Neural cell (in vitro differentiated cells): Measurements from ENCODE around the gene IGF1R. TPM values are rescaled to one million over a fixed set of nuclear protein-coding genes. Genes with fewer than 3 reads are reported as not detected.

ENCODE experiments used
- H2AFZ ChIP-seq: fragments of 200-600, 300-800 bp; sonication (generic), shearing (Covaris generic); 2 replicates; pipeline ENCODE4 v1.6.0; 2014; ENCODE audit warnings: low read depth, mild to moderate bottlenecking, antibody characterized with exemption, low read length, moderate library complexity
- H3F3A ChIP-seq: fragments of 200-600 bp; shearing (Covaris generic); 2 replicates; pipeline ENCODE4 v1.6.1; 2016; ENCODE audit warnings: mild to moderate bottlenecking, moderate library complexity, mixed read lengths, antibody characterized with exemption, low read length; ENCODE audit not compliant: insufficient read depth, poor library complexity, severe bottlenecking
- H3K27ac ChIP-seq: fragments of 200-600, 300-800 bp; sonication (generic), shearing (Covaris generic); 2 replicates; pipeline ENCODE4 v1.5.1; 2014; ENCODE audit warnings: mild to moderate bottlenecking, low read length, moderate library complexity
- H3K27me3 ChIP-seq: fragments of 300-800, 200-600 bp; sonication (generic), shearing (Covaris generic); 2 replicates; pipeline ENCODE4 v1.6.0; 2014; ENCODE audit warnings: mild to moderate bottlenecking, low read depth, low read length, moderate library complexity; ENCODE audit not compliant: insufficient read depth
- H3K36me3 ChIP-seq: fragments of 300-800, 200-600 bp; sonication (generic), shearing (Covaris generic); 2 replicates; pipeline ENCODE4 v1.5.1; 2014; ENCODE audit warnings: mild to moderate bottlenecking, antibody characterized with exemption, low read length, moderate library complexity; ENCODE audit not compliant: insufficient read depth
- H3K4me2 ChIP-seq: fragments of 300-800, 200-600 bp; sonication (generic), shearing (Covaris generic); 2 replicates; pipeline ENCODE4 v1.6.0; 2014; ENCODE audit warnings: mild to moderate bottlenecking, low read length
- H3K4me3 ChIP-seq: fragments of 300-800, 200-600 bp; sonication (generic), shearing (Covaris generic); 2 replicates; pipeline ENCODE4 v1.5.1; 2014; ENCODE audit warnings: mild to moderate bottlenecking, low read length, moderate library complexity
- H3K79me2 ChIP-seq: fragments of 200-600 bp; shearing (Covaris generic); replicated peaks from 2 replicates; pipeline ENCODE4 v1.6.0; 2014; ENCODE audit warnings: mild to moderate bottlenecking, low read length, moderate library complexity; ENCODE audit not compliant: insufficient read depth
- H3K9ac ChIP-seq: fragments of 300-800, 200-600 bp; sonication (generic), shearing (Covaris generic); 2 replicates; pipeline ENCODE4 v1.6.1; 2016; ENCODE audit warnings: mild to moderate bottlenecking, low read length, mixed read lengths
- H3K9me2 ChIP-seq: fragments of 200-600 bp; shearing (Covaris generic); 2 replicates; pipeline ENCODE4 v1.6.1; 2016; ENCODE audit warnings: mild to moderate bottlenecking, low read length, mixed read lengths; ENCODE audit not compliant: insufficient read depth
- H3K9me3 ChIP-seq: fragments of 200-600, 300-800 bp; sonication (generic), shearing (Covaris generic); 2 replicates; pipeline ENCODE4 v1.6.1; 2016; ENCODE audit warnings: mild to moderate bottlenecking, mixed run types, low read length, moderate library complexity, mixed read lengths
- H4K20me1 ChIP-seq: fragments of 200-600 bp; shearing (Covaris generic); 2 replicates; pipeline ENCODE4 v1.6.1; 2016; ENCODE audit warnings: mild to moderate bottlenecking, mixed run types; ENCODE audit not compliant: insufficient read depth
- CTCF ChIP-seq: fragments of 450-650 bp; IDR thresholded peaks from 2 replicates; pipeline ENCODE4 v1.5.1; 2014; ENCODE audit warnings: antibody characterized with exemption, mild to moderate bottlenecking, moderate library complexity; ENCODE audit not compliant: poor library complexity, severe bottlenecking
- EP300 ChIP-seq: fragments of 450-650 bp; conservative IDR thresholded peaks from 2 replicates; pipeline ENCODE4 v1.6.1; 2014; ENCODE audit warnings: antibody characterized with exemption, mild to moderate bottlenecking, moderate library complexity; ENCODE audit not compliant: poor library complexity, severe bottlenecking
- EZH2 ChIP-seq: fragments of 200-600, 300-800 bp; shearing (Covaris generic), sonication (generic); IDR thresholded peaks from 2 replicates; pipeline ENCODE4 v1.6.1; 2014; ENCODE audit warnings: antibody characterized with exemption, low read length, borderline replicate concordance, mild to moderate bottlenecking; ENCODE audit not compliant: insufficient read depth, poor library complexity, severe bottlenecking
- MXI1 ChIP-seq: fragments of 450-650 bp; conservative IDR thresholded peaks from 2 replicates; pipeline ENCODE4 v1.6.1; 2014; ENCODE audit warnings: antibody characterized with exemption, mild to moderate bottlenecking; ENCODE audit not compliant: poor library complexity, severe bottlenecking
- POLR2AphosphoS5 ChIP-seq: IDR thresholded peaks from 2 replicates; pipeline ENCODE4 v1.6.1; 2012
- RAD21 ChIP-seq: fragments of 450-650 bp; conservative IDR thresholded peaks from 2 replicates; pipeline ENCODE4 v1.6.1; 2014; ENCODE audit warnings: antibody characterized with exemption, mild to moderate bottlenecking, moderate library complexity
- REST ChIP-seq: IDR thresholded peaks from 2 replicates; pipeline ENCODE4 v1.6.1; 2012; ENCODE audit warnings: borderline replicate concordance
- SMC3 ChIP-seq: fragments of 450-650 bp; conservative IDR thresholded peaks from 2 replicates; pipeline ENCODE4 v1.6.1; 2014; ENCODE audit warnings: antibody characterized with exemption, mild to moderate bottlenecking, moderate library complexity; ENCODE audit not compliant: poor library complexity
- TAF1 ChIP-seq: IDR thresholded peaks from 2 replicates; pipeline ENCODE4 v1.6.1; 2012; ENCODE audit warnings: low read depth
- polyA plus RNA-seq: library from polyadenylated mRNA; depleted of rRNA; stranded (reverse); fragments of >200 nt; gene quantifications from 2 replicates; pipeline ENCODE4 v1.2.3, GENCODE V29; 2014

The IGF1R gene
- polyA plus RNA-seq, 1 donor from 2014 or later, result 10.9 TPM

- Histone ChIP-seq H2AFZ (no peak overlapping the region), H3K36me3 (peaks cover 10% of the 10 kb centered on the region), H3K27ac (no peak overlapping the region), H4K20me1 (no peaks in the 10 kb centered on the region), H3K9ac (no peak overlapping the region), H3K4me2 (no peak overlapping the region), H3K4me3 (no peak overlapping the region), H3K9me3 (no peaks in the 10 kb centered on the region), H3K27me3 (no peaks in the 10 kb centered on the region), H3K79me2 (no peaks in the 10 kb centered on the region), H3K9me2 (no peaks in the 10 kb centered on the region), H3F3A (no peaks in the 10 kb centered on the region)
- TF ChIP-seq SMC3 (no peak), REST (no peak), POLR2AphosphoS5 (no peak), RAD21 (no peak), CTCF (no peak), EP300 (no peak), EZH2 (no peak), TAF1 (no peak), MXI1 (no peak)
Observed at GRCh38 chr15:98950248-98950647, 301.9 kb downstream of the IGF1R start.

- Histone ChIP-seq H3K27me3 (no peaks in the 10 kb centered on the region), H3F3A (no peaks in the 10 kb centered on the region), H4K20me1 (no peaks in the 10 kb centered on the region), H3K79me2 (no peaks in the 10 kb centered on the region), H3K4me2 (no peak overlapping the region), H2AFZ (no peak overlapping the region), H3K4me3 (no peak overlapping the region), H3K36me3 (peaks cover 5% of the 10 kb centered on the region), H3K9me2 (no peaks in the 10 kb centered on the region), H3K9ac (no peak overlapping the region), H3K9me3 (no peaks in the 10 kb centered on the region), H3K27ac (no peak overlapping the region)
- TF ChIP-seq EZH2 (no peak), RAD21 (no peak), MXI1 (no peak), REST (no peak), EP300 (no peak), SMC3 (no peak), TAF1 (no peak), POLR2AphosphoS5 (no peak)
Observed at GRCh38 chr15:98951004-98951403, 302.7 kb downstream of the IGF1R start.
